HepG2 (cell line): Measurements from ENCODE around the gene VPREB1. TPM values are rescaled to one million over a fixed set of nuclear protein-coding genes. Genes with fewer than 3 reads are reported as not detected.

ENCODE experiments used
- ATAC-seq: fragments of 200-7000 bp; cut with Tn5 transposase; 3 replicates; pipeline ENCODE4 v1.9.1; 2020; ENCODE audit warnings: mild to moderate bottlenecking, moderate library complexity
- BruUV-seq: library from RNA; stranded (reverse); fragments of 400-500 nt; replicated peaks from 2 replicates; lab custom pipeline; 2021; lab: Mats Ljungman, UMichigan
- CTCF ChIA-PET: fragments of 300-600 bp; formaldehyde crosslinking; extraction: SDS; loops from one replicate; lab custom pipeline; 2021; ENCODE audit warnings: low total read pairs, inconsistent platforms, low intra/inter-chr PET ratio; lab: Yijun Ruan, JAX
- POLR2A ChIA-PET: fragments of 350-600 bp; sonication (Branson Sonifier 250); formaldehyde crosslinking; loops from one replicate; lab custom pipeline; 2020; ENCODE audit warnings: antibody characterized with exemption, inconsistent platforms; lab: Yijun Ruan, JAX
- DNase-seq: peaks from one replicate; pipeline ENCODE4 v3.0.0-alpha.2; 2015; ENCODE audit warnings: low spot score
- FAIRE-seq: peaks from 3 replicates; lab custom pipeline; 2011; peaks lifted over from hg19 to GRCh38; lab: Jason Lieb, UNC
- H2AFZ ChIP-seq: one replicate; pipeline ENCODE4 v1.6.1; 2011; ENCODE audit warnings: low read length, inconsistent platforms
- H3K27ac ChIP-seq: fragments of 300-600 bp; 3 replicates; pipeline ENCODE4 v1.8.0; 2011; ENCODE audit warnings: mixed run types, mild to moderate bottlenecking, mixed read lengths, low read length, inconsistent platforms; ENCODE audit not compliant: insufficient read depth; ENCODE audit errors: extremely low read length
- H3K27me3 ChIP-seq, 2 experiments: fragments of 200-600 bp in 1 of 2; 2 replicates in 1 of 2; 3 replicates in 1 of 2; pipeline versions ENCODE4 v1.6.0 to v1.8.0; 2011; ENCODE audit warnings: low read length in 2 of 2, mild to moderate bottlenecking in 2 of 2, moderate library complexity in 2 of 2, inconsistent platforms in 1 of 2; ENCODE audit not compliant: insufficient read depth in 2 of 2, control insufficient read depth in 1 of 2
- H3K36me3 ChIP-seq, 2 experiments: fragments of 200-600 bp in 1 of 2; replicated peaks in 1 of 2; 2 replicates in 1 of 2; 3 replicates in 1 of 2; pipeline versions ENCODE4 v1.5.1 to v1.8.0; 2011; ENCODE audit warnings: low read length in 2 of 2, inconsistent platforms in 1 of 2; ENCODE audit not compliant: insufficient read depth in 2 of 2, control insufficient read depth in 1 of 2
- H3K4me1 ChIP-seq: 2 replicates; pipeline ENCODE4 v1.5.1; 2012; ENCODE audit warnings: low read length, inconsistent platforms; ENCODE audit not compliant: insufficient read depth
- H3K4me2 ChIP-seq: 2 replicates; pipeline ENCODE4 v1.6.0; 2011; ENCODE audit warnings: low read depth, low read length, inconsistent platforms
- H3K4me3 ChIP-seq, 3 experiments: fragments of 200-600 bp in 1 of 3; sonication (generic), shearing (Covaris generic) in 1 of 3; replicated peaks in 1 of 3; 2 replicates each; pipeline ENCODE4 v1.5.1; 2011 to 2016; ENCODE audit warnings: low read length in 3 of 3, inconsistent platforms in 2 of 3, low read depth in 2 of 3, mild to moderate bottlenecking in 2 of 3, control low read depth in 1 of 3, mixed read lengths in 1 of 3; ENCODE audit not compliant: insufficient read depth in 1 of 3
- H3K79me2 ChIP-seq: one replicate; pipeline ENCODE4 v1.6.1; 2011; ENCODE audit warnings: low read length, inconsistent platforms; ENCODE audit not compliant: insufficient read depth
- H3K9ac ChIP-seq: 2 replicates; pipeline ENCODE4 v1.6.0; 2011; ENCODE audit warnings: mild to moderate bottlenecking, low read depth, low read length, inconsistent platforms; ENCODE audit not compliant: insufficient read depth
- H3K9me3 ChIP-seq: 2 replicates; pipeline ENCODE4 v1.5.1; 2012; ENCODE audit warnings: mild to moderate bottlenecking, low read length
- H4K20me1 ChIP-seq: 2 replicates; pipeline ENCODE4 v1.6.0; 2011; ENCODE audit warnings: inconsistent platforms, mild to moderate bottlenecking, low read length, moderate library complexity; ENCODE audit not compliant: insufficient read depth
- ARID2 ChIP-seq: sonication (generic); formaldehyde crosslinking; IDR thresholded peaks from 2 replicates; pipeline ENCODE4 v1.8.1; 2022; ENCODE audit warnings: mild to moderate bottlenecking, missing genetic modification reagents, borderline replicate concordance
- EED ChIP-seq: sonication (generic); formaldehyde crosslinking; IDR thresholded peaks from 2 replicates; pipeline ENCODE4 v1.5.0; 2020; ENCODE audit warnings: mild to moderate bottlenecking, missing genetic modification reagents
- HNRNPL ChIP-seq: fragments of 200-400 bp; formaldehyde crosslinking; IDR thresholded peaks from 2 replicates; pipeline ENCODE4 v1.6.1; 2017; ENCODE audit warnings: mild to moderate bottlenecking, low read depth, low read length
- JUND ChIP-seq: sonication (generic); formaldehyde crosslinking; IDR thresholded peaks from 2 replicates; pipeline ENCODE4 v1.8.0; 2022; ENCODE audit warnings: mild to moderate bottlenecking, missing genetic modification reagents
- MLLT10 ChIP-seq: sonication (generic); formaldehyde crosslinking; IDR thresholded peaks from 2 replicates; pipeline ENCODE4 v1.4.0; 2020; ENCODE audit warnings: missing genetic modification reagents
- NR2F6 ChIP-seq, 2 experiments: IDR thresholded peaks; 2 replicates each; pipeline ENCODE4 v1.6.1; 2016; ENCODE audit warnings: antibody characterized with exemption in 1 of 2, mild to moderate bottlenecking in 1 of 2
- PHF20 ChIP-seq: sonication (generic); formaldehyde crosslinking; IDR thresholded peaks from 2 replicates; pipeline ENCODE4 v1.5.0; 2020; ENCODE audit warnings: mild to moderate bottlenecking, missing genetic modification reagents
- REL ChIP-seq: sonication (generic); formaldehyde crosslinking; conservative IDR thresholded peaks from 2 replicates; pipeline ENCODE4 v1.8.0; 2022; ENCODE audit warnings: mild to moderate bottlenecking, missing genetic modification reagents, moderate library complexity
- TRIM24 ChIP-seq: sonication (generic); formaldehyde crosslinking; IDR thresholded peaks from 2 replicates; pipeline ENCODE4 v1.8.0; 2022; ENCODE audit warnings: mild to moderate bottlenecking, missing genetic modification reagents
- ZFX ChIP-seq: sonication (generic); formaldehyde crosslinking; IDR thresholded peaks from 2 replicates; pipeline ENCODE4 v1.4.0; 2020; ENCODE audit warnings: mild to moderate bottlenecking, low read depth, missing genetic modification reagents, moderate library complexity
- ZMYM4 ChIP-seq: sonication (generic); formaldehyde crosslinking; IDR thresholded peaks from 2 replicates; pipeline ENCODE4 v1.8.1; 2023; ENCODE audit warnings: mild to moderate bottlenecking, missing genetic modification reagents
- ZNF180 ChIP-seq: sonication (generic); formaldehyde crosslinking; IDR thresholded peaks from 2 replicates; pipeline ENCODE4 v1.4.0; 2020; ENCODE audit warnings: low read depth, missing genetic modification reagents, borderline replicate concordance
- ZNF383 ChIP-seq: sonication (generic); formaldehyde crosslinking; IDR thresholded peaks from 2 replicates; pipeline ENCODE4 v1.4.0; 2020; ENCODE audit warnings: missing genetic modification reagents, mild to moderate bottlenecking, borderline replicate concordance
- ZNF710 ChIP-seq: sonication (generic); formaldehyde crosslinking; IDR thresholded peaks from 2 replicates; pipeline ENCODE4 v1.5.0; 2020; ENCODE audit warnings: mild to moderate bottlenecking, missing genetic modification reagents, borderline replicate concordance
- ZSCAN30 ChIP-seq: sonication (generic); formaldehyde crosslinking; IDR thresholded peaks from 2 replicates; pipeline ENCODE4 v1.5.0; 2020; ENCODE audit warnings: mild to moderate bottlenecking, missing genetic modification reagents
- WGBS: methylation state at CpG from one replicate; pipeline ENCODE4 v1.1.6; 2017; ENCODE audit warnings: low lambda C conversion rate; 5-methylcytosine and 5-hydroxymethylcytosine counted together
- in situ Hi-C: cut with HindIII; loops from 2 replicates; pipeline ENCODE4 v1.10.0; 2017; ENCODE audit warnings: low pct_unique_long_range_greater_than_20kb; ENCODE audit not compliant: extremely low pct_ligation_motif_present
- intact Hi-C: fragments of 100-400 bp; cut with micrococcal nuclease; formaldehyde crosslinking; loops from one replicate; pipeline ENCODE4 v1.10.0; 2022; ENCODE audit not compliant: unreplicated experiment
- polyA plus RNA-seq, 8 experiments: library from polyadenylated mRNA; depleted of rRNA in 3 of 8; stranded (reverse) in 7 of 8; unstranded in 1 of 8; fragments of >200 nt; fragmentation: Illumina TruSeq in 4 of 8; extraction: Trizol in 4 of 8; gene quantifications; 2 replicates each; pipeline versions ENCODE4 v1.2.1 to v1.2.3, GENCODE V29; 2011 to 2016; ENCODE audit warnings: low read depth in 4 of 8, missing spikeins in 1 of 8, mixed read lengths in 1 of 8; ENCODE audit not compliant: insufficient read depth in 1 of 8
- total RNA-seq, 5 experiments: library from RNA; depleted of rRNA; stranded (reverse); fragments of >200 nt; fragmentation: Illumina TruSeq; extraction: Trizol; gene quantifications; 2 replicates each; pipeline ENCODE4 v1.2.3, GENCODE V29; 2016; ENCODE audit warnings: low read depth in 1 of 5
- TF ChIP-seq, protein P1 (sequence below): sonication (generic); formaldehyde crosslinking; IDR thresholded peaks from 2 replicates; pipeline ENCODE4 v1.4.0; 2020; ENCODE audit warnings: missing genetic modification reagents

Gene VPREB1
- total and polyA plus RNA-seq, 2 of the 13 experiments (the other 11 are each of a cell fraction or from before 2014, with no cell fraction given) = not detected

- ChIA-PET POLR2A (no interaction called here), CTCF (no interaction called here)
- BruUV-seq = no TSS peak
- Histone ChIP-seq H4K20me1 (no peaks in the 10 kb centered on the region), H3K4me3 (no peak overlapping the region), H3K27me3 (peaks cover 2 to 34% of the 10 kb centered on the region in 2 experiments; a peak in 3 of 5 replicates), H3K9me3 (no peaks in the 10 kb centered on the region), H3K27ac (no peak overlapping the region), H3K9ac (no peak overlapping the region), H3K79me2 (no peaks in the 10 kb centered on the region), H3K4me1 (peaks cover 6% of the 10 kb centered on the region), H3K36me3 (no peaks in the 10 kb centered on the region), H3K4me2 (no peak overlapping the region), H2AFZ (no peak overlapping the region)
- TF ChIP-seq, protein P1, sequence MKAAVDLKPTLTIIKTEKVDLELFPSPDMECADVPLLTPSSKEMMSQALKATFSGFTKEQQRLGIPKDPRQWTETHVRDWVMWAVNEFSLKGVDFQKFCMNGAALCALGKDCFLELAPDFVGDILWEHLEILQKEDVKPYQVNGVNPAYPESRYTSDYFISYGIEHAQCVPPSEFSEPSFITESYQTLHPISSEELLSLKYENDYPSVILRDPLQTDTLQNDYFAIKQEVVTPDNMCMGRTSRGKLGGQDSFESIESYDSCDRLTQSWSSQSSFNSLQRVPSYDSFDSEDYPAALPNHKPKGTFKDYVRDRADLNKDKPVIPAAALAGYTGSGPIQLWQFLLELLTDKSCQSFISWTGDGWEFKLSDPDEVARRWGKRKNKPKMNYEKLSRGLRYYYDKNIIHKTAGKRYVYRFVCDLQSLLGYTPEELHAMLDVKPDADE (CRISPR knock-in tag) = no peak
- TF ChIP-seq EED (no peak), MLLT10 (no peak), ZSCAN30 (CRISPR knock-in tag) (no peak), REL (CRISPR knock-in tag) (no peak), PHF20 (no peak), ZNF710 (CRISPR knock-in tag) (no peak), HNRNPL (no peak), ZNF383 (CRISPR knock-in tag) (no peak), JUND (CRISPR knock-in tag) (no peak), ARID2 (CRISPR knock-in tag) (no peak), ZNF180 (CRISPR knock-in tag) (no peak), ZFX (CRISPR knock-in tag) (no peak), NR2F6 (IDR thresholded peaks at IDR 0.05) (no peak), NR2F6 (CRISPR knock-in tag; IDR thresholded peaks at IDR 0.05) (no peak), TRIM24 (no peak), ZMYM4 (no peak)
- 43% methylated on average over 7 of the region's 7 CpGs for WGBS
- ATAC-seq (no peak), DNase-seq (no peak), FAIRE-seq (no peak)
- intact Hi-C loops (no loop called here), in situ Hi-C loops (no loop called here)
These were observed 3.1 kb upstream of the VPREB1 start for GRCh38 chr22:22241554-22241898.
